Smooth muscle cell (in vitro differentiated cells): ENCODE measurements around the gene ZSCAN10. TPM values are rescaled to one million over a fixed set of nuclear protein-coding genes. Genes with fewer than 3 reads are reported as not detected.

ENCODE experiments used
- DNase-seq: peaks from one replicate; lab custom pipeline; 2025; ENCODE audit not compliant: unreplicated experiment; lab: John Stamatoyannopoulos, UW
- H2AFZ ChIP-seq: fragments of 200-600 bp; sonication (generic); 2 replicates; pipeline ENCODE4 v1.6.0; 2016; ENCODE audit warnings: antibody characterized with exemption, low read depth, mild to moderate bottlenecking
- H3F3A ChIP-seq: fragments of 200-600 bp; sonication (generic); 2 replicates; pipeline ENCODE4 v1.6.0; 2017; ENCODE audit warnings: antibody characterized with exemption, low read depth
- H3K27ac ChIP-seq: fragments of 200-600 bp; sonication (generic); 2 replicates; pipeline ENCODE4 v1.5.1; 2016; ENCODE audit warnings: low read depth, mild to moderate bottlenecking
- H3K27me3 ChIP-seq: fragments of 200-600 bp; sonication (generic); 2 replicates; pipeline ENCODE4 v1.6.1; 2016; ENCODE audit warnings: low read depth, mild to moderate bottlenecking
- H3K36me3 ChIP-seq: fragments of 200-600 bp; sonication (generic); 2 replicates; pipeline ENCODE4 v1.5.1; 2016; ENCODE audit warnings: low read depth
- H3K4me1 ChIP-seq: fragments of 200-600 bp; sonication (generic); 2 replicates; pipeline ENCODE4 v1.5.1; 2016; ENCODE audit warnings: low read depth
- H3K4me2 ChIP-seq: fragments of 200-600 bp; sonication (generic); 2 replicates; pipeline ENCODE4 v1.6.0; 2016; ENCODE audit warnings: mild to moderate bottlenecking
- H3K4me3 ChIP-seq: fragments of 200-600 bp; sonication (generic); 2 replicates; pipeline ENCODE4 v1.5.1; 2016; ENCODE audit warnings: mild to moderate bottlenecking
- H3K79me2 ChIP-seq: fragments of 200-600 bp; sonication (generic); 2 replicates; pipeline ENCODE4 v1.6.0; 2016; ENCODE audit warnings: low read depth, mild to moderate bottlenecking
- H3K9ac ChIP-seq: fragments of 200-600 bp; sonication (generic); 2 replicates; pipeline ENCODE4 v1.6.0; 2016; ENCODE audit warnings: low read depth
- H3K9me3 ChIP-seq: fragments of 200-600 bp; sonication (generic); replicated peaks from 2 replicates; pipeline ENCODE4 v1.5.1; 2016; ENCODE audit warnings: low read depth
- H4K20me1 ChIP-seq: fragments of 200-600 bp; sonication (generic); 2 replicates; pipeline ENCODE4 v1.6.0; 2016; ENCODE audit warnings: low read depth
- CTCF ChIP-seq: fragments of 200-600 bp; sonication (generic); IDR thresholded peaks from 2 replicates; pipeline ENCODE4 v1.5.1; 2017; ENCODE audit warnings: borderline replicate concordance, mild to moderate bottlenecking, antibody characterized with exemption; ENCODE audit not compliant: insufficient read depth, poor library complexity, severe bottlenecking
- WGBS: methylation state at CpG from one replicate; pipeline ENCODE4 v1.1.7; 2016; ENCODE audit warnings: low lambda C conversion rate; 5-methylcytosine and 5-hydroxymethylcytosine counted together
- polyA plus RNA-seq: library from polyadenylated mRNA; unstranded; fragments of >200 nt; fragmentation: Nextera tagmentation; extraction: Ambion mirVana; gene quantifications from 2 replicates; pipeline ENCODE4 v1.2.1, GENCODE V29; 2016
- total RNA-seq: library from RNA; depleted of rRNA; stranded (reverse); fragments of >200 nt; gene quantifications from 2 replicates; pipeline ENCODE4 v1.2.3, GENCODE V29; 2014

The ZSCAN10 gene
- total and polyA plus RNA-seq, 2 experiments from 2014 or later = not detected

- no peaks in the 10 kb centered on the region for H3K9me3 ChIP-seq
- no peak overlapping the region for H3K4me2 ChIP-seq
- TF ChIP-seq CTCF = no peak
- no peaks in the 10 kb centered on the region for H3K79me2 ChIP-seq
- no peaks in the 10 kb centered on the region for H3K27me3 ChIP-seq
- no peak overlapping the region for H3K27ac ChIP-seq
- H2AFZ ChIP-seq = no peak overlapping the region
- 95% methylated on average over 6 of the region's 6 CpGs for WGBS
- DNase-seq = no peak
- no peaks in the 10 kb centered on the region for H3K36me3 ChIP-seq
- H3K4me1 ChIP-seq = peaks cover 7% of the 10 kb centered on the region
- peaks cover 12% of the 10 kb centered on the region for H3F3A ChIP-seq
- no peak overlapping the region for H3K9ac ChIP-seq
- H4K20me1 ChIP-seq = peaks cover 8% of the 10 kb centered on the region
- no peak overlapping the region for H3K4me3 ChIP-seq
Observed at GRCh38 chr16:3062553-3062952, 36.5 kb downstream of the ZSCAN10 start.

GRCh38 chr16:3060339-3061127, 38.6 kb downstream of the ZSCAN10 start:
- no peak overlapping the region for H3K4me3 ChIP-seq
- no peak overlapping the region for H3K9ac ChIP-seq
- no peak overlapping the region for H2AFZ ChIP-seq
- no peaks in the 10 kb centered on the region for H3K27me3 ChIP-seq
- no peaks in the 10 kb centered on the region for H3K36me3 ChIP-seq
- peaks cover 9% of the 10 kb centered on the region for H4K20me1 ChIP-seq
- 58% methylated on average over 14 of the region's 14 CpGs for WGBS
- H3K4me2 ChIP-seq = no peak overlapping the region
- H3K9me3 ChIP-seq = no peaks in the 10 kb centered on the region
- H3K4me1 ChIP-seq = peaks cover 7% of the 10 kb centered on the region
- no peak for TF ChIP-seq CTCF
- peaks cover 12% of the 10 kb centered on the region for H3F3A ChIP-seq
- peak overlapping the region; percentile 70 for H3K27ac ChIP-seq
- no peak for DNase-seq
- H3K79me2 ChIP-seq = no peaks in the 10 kb centered on the region

GRCh38 chr16:3059723-3060242, 39.3 kb downstream of the ZSCAN10 start:
- TF ChIP-seq CTCF = no peak
- Histone ChIP-seq H3K4me2 (peak overlapping the region; percentile 99), H3K27me3 (no peaks in the 10 kb centered on the region), H3K27ac (peak overlapping the region; percentile 70), H3F3A (peaks cover 12% of the 10 kb centered on the region), H2AFZ (no peak overlapping the region), H3K36me3 (no peaks in the 10 kb centered on the region), H3K4me3 (peak overlapping the region; percentile 99), H3K79me2 (no peaks in the 10 kb centered on the region), H3K9ac (peak overlapping the region; percentile 44), H3K9me3 (no peaks in the 10 kb centered on the region), H4K20me1 (peaks cover 9% of the 10 kb centered on the region), H3K4me1 (peaks cover 7% of the 10 kb centered on the region)
- no peak for DNase-seq
- WGBS = 60% methylated on average over 9 of the region's 9 CpGs
